NCI-H2029 treated with DMSO at 0.1 percent for 48 hours (cell line): ENCODE measurements around the gene SEMA6D.

ENCODE experiments used
- DNase-seq: peaks from one replicate; lab custom pipeline; 2025; lab: John Stamatoyannopoulos, UW

Gene SEMA6D

GRCh38 chr15:47743385-47743784, 26.1 kb downstream of the SEMA6D start:
- DNase-seq: no peak

- no peak for DNase-seq
Measured at GRCh38 chr15:47743886-47744285, 26.6 kb downstream of the SEMA6D start.

GRCh38 chr15:47744496-47744895, 27.2 kb downstream of the SEMA6D start:
- DNase-seq: no peak

- no peak for DNase-seq
Measured at GRCh38 chr15:47744973-47745372, 27.7 kb downstream of the SEMA6D start.

- no peak for DNase-seq
Measured at GRCh38 chr15:47746516-47746915, 29.2 kb downstream of the SEMA6D start.

GRCh38 chr15:47750030-47750739, 32.9 kb downstream of the SEMA6D start:
- DNase-seq: no peak

GRCh38 chr15:47750740-47751262, 33.5 kb downstream of the SEMA6D start:
- no peak for DNase-seq

GRCh38 chr15:47753591-47753990, 36.3 kb downstream of the SEMA6D start:
- DNase-seq: no peak

- DNase-seq: no peak
Measured at GRCh38 chr15:47754312-47754711, 37.0 kb downstream of the SEMA6D start.

- DNase-seq: no peak
Measured at GRCh38 chr15:47755941-47756340, 38.6 kb downstream of the SEMA6D start.

GRCh38 chr15:47756872-47757271, 39.6 kb downstream of the SEMA6D start:
- no peak for DNase-seq

GRCh38 chr15:47757331-47757730, 40.0 kb downstream of the SEMA6D start:
- no peak for DNase-seq

GRCh38 chr15:47762621-47763020, 45.3 kb downstream of the SEMA6D start:
- DNase-seq: no peak

- no peak for DNase-seq
Measured at GRCh38 chr15:47764666-47765065, 47.4 kb downstream of the SEMA6D start.

- DNase-seq: no peak
Measured at GRCh38 chr15:47766406-47766805, 49.1 kb downstream of the SEMA6D start.

- DNase-seq: no peak
Measured at GRCh38 chr15:47767035-47767434, 49.7 kb downstream of the SEMA6D start.

- DNase-seq: no peak
Measured at GRCh38 chr15:47768735-47769134, 51.4 kb downstream of the SEMA6D start.

- no peak for DNase-seq
Measured at GRCh38 chr15:47769166-47769565, 51.9 kb downstream of the SEMA6D start.

- DNase-seq: no peak
Measured at GRCh38 chr15:47773143-47773542, 55.8 kb downstream of the SEMA6D start.

GRCh38 chr15:47778263-47778770, 61.0 kb downstream of the SEMA6D start:
- no peak for DNase-seq

- no peak for DNase-seq
Measured at GRCh38 chr15:47780971-47781370, 63.7 kb downstream of the SEMA6D start.

- DNase-seq: no peak
Measured at GRCh38 chr15:47781527-47781926, 64.2 kb downstream of the SEMA6D start.

GRCh38 chr15:47784820-47785219, 67.5 kb downstream of the SEMA6D start:
- no peak for DNase-seq

- no peak for DNase-seq
Measured at GRCh38 chr15:47786371-47786770, 69.1 kb downstream of the SEMA6D start.
